Tibial nerve (tissue), 4 donors: ENCODE data around the gene GMDS.

ENCODE experiments used
- CTCF ChIP-seq, 5 experiments: fragments of 200-600 bp in 3 of 5; fragments of 450-650 bp in 2 of 5; sonication (generic) in 3 of 5; IDR thresholded peaks; one replicate each; pipeline ENCODE4 v1.5.1; 2016 to 2019; ENCODE audit warnings: antibody characterized with exemption in 5 of 5, mild to moderate bottlenecking in 3 of 5, moderate library complexity in 2 of 5
- EP300 ChIP-seq, 2 donors: sonication (generic); formaldehyde crosslinking; IDR thresholded peaks; one replicate each; pipeline ENCODE4 v1.6.1; 2017; ENCODE audit warnings: antibody characterized with exemption in 2 of 2, mild to moderate bottlenecking in 1 of 2

- TF ChIP-seq CTCF (IDR thresholded peaks at IDR 0.05) (no peak), EP300 (IDR thresholded peaks at IDR 0.05) (no peak)
These were observed 348.5 kb downstream of the GMDS start for GRCh38 chr6:1896897-1897296.
